Upper lobe of right lung (tissue), 1 donor: ENCODE data around the gene NECAB2. TPM values are rescaled to one million over a fixed set of nuclear protein-coding genes. Genes with fewer than 3 reads are reported as not detected.
A peak's percentile ranks its signal among the peaks of the same experiment; 100 is the strongest.

Experiments
- ATAC-seq: fragments of 200-7000 bp; cut with Tn5 transposase; one replicate; pipeline ENCODE4 v1.9.1; 2020; ENCODE audit warnings: mild to moderate bottlenecking, moderate library complexity
- DNase-seq: peaks from one replicate; pipeline ENCODE4 v3.0.0-alpha.2; 2020
- H3K27ac ChIP-seq: fragments of 200-600 bp; one replicate; pipeline ENCODE4 v1.8.0; 2022
- H3K27me3 ChIP-seq: fragments of 200-600 bp; one replicate; pipeline ENCODE4 v1.8.0; 2022; ENCODE audit warnings: mild to moderate bottlenecking
- H3K36me3 ChIP-seq: fragments of 200-600 bp; one replicate; pipeline ENCODE4 v1.8.0; 2022
- H3K4me1 ChIP-seq: fragments of 200-600 bp; one replicate; pipeline ENCODE4 v1.8.0; 2022
- H3K4me3 ChIP-seq: fragments of 200-600 bp; one replicate; pipeline ENCODE4 v1.8.0; 2022; ENCODE audit warnings: mild to moderate bottlenecking
- H3K9me3 ChIP-seq: fragments of 200-600 bp; one replicate; pipeline ENCODE4 v1.8.0; 2022
- intact Hi-C: fragments of 100-400 bp; cut with DNase I; formaldehyde crosslinking; loops from one replicate; pipeline ENCODE4 v1.11.0; 2022
- total RNA-seq: library from RNA; stranded (reverse); fragmentation: NEBNext Ultra II Directional; extraction: Animal tissue kit (Norgen Biotek cat#: 25700); gene quantifications from one replicate; pipeline ENCODE4 v1.2.1, GENCODE V29; 2021
- TF ChIP-seq, protein P1 (sequence below): fragments of 200-600 bp; IDR thresholded peaks from one replicate; pipeline ENCODE4 v1.8.0; 2022; ENCODE audit warnings: antibody characterized with exemption
- donor health status: DM: no; HTN: yes; CAD: no; lungs with severe emphysema.

Gene NECAB2
- total RNA-seq, 1 donor from 2014 or later = not detected

DNA sequence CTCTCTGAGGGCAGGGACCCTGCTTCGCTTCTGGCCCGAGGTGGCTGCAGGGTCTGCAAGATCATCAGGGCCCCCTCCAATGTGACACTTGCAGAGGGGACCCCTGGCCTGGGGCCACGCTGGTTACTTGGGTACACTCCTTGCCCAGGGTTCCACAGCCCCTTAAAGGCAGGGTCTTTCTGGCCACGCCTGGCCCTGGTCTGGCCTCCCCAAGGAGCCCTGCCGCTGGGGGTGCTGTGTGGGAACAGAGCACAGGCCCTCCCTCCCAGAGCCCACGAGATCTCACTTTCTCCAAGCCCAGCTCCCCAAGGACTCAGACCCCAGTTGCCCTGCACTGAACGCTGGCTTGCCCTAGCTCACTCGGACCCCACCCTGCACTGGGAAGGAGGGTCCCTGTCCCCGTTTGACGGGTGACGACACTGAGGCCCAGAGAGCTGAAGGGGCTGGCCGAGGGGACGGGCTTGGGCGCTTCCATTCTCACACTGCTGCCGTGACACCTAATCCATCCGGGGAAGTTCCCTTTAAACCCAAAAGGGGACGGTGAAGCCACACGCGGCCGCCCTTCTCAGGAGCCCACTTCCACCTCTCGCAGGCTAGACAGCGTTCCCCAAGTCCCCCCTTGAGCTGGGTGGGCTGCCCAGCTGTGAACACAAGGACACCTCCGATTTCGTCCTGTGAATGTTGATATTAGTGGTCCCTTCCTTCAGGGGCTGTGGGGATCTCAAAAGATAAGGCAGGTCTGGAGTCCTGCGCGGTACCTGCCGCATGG lies 41.9 kb upstream of the NECAB2 start:
- H3K4me1 ChIP-seq = no peaks in the 10 kb centered on the region
- no peak overlapping the region for H3K27ac ChIP-seq
- H3K27me3 ChIP-seq = no peaks in the 10 kb centered on the region
- no peaks in the 10 kb centered on the region for H3K9me3 ChIP-seq
- intact Hi-C loops = no loop called here
- no peaks in the 10 kb centered on the region for H3K36me3 ChIP-seq
- TF ChIP-seq, protein P1, sequence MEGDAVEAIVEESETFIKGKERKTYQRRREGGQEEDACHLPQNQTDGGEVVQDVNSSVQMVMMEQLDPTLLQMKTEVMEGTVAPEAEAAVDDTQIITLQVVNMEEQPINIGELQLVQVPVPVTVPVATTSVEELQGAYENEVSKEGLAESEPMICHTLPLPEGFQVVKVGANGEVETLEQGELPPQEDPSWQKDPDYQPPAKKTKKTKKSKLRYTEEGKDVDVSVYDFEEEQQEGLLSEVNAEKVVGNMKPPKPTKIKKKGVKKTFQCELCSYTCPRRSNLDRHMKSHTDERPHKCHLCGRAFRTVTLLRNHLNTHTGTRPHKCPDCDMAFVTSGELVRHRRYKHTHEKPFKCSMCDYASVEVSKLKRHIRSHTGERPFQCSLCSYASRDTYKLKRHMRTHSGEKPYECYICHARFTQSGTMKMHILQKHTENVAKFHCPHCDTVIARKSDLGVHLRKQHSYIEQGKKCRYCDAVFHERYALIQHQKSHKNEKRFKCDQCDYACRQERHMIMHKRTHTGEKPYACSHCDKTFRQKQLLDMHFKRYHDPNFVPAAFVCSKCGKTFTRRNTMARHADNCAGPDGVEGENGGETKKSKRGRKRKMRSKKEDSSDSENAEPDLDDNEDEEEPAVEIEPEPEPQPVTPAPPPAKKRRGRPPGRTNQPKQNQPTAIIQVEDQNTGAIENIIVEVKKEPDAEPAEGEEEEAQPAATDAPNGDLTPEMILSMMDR = no peak
- no peak overlapping the region for H3K4me3 ChIP-seq
- DNase-seq (peak; percentile 63), ATAC-seq (no peak)

DNA sequence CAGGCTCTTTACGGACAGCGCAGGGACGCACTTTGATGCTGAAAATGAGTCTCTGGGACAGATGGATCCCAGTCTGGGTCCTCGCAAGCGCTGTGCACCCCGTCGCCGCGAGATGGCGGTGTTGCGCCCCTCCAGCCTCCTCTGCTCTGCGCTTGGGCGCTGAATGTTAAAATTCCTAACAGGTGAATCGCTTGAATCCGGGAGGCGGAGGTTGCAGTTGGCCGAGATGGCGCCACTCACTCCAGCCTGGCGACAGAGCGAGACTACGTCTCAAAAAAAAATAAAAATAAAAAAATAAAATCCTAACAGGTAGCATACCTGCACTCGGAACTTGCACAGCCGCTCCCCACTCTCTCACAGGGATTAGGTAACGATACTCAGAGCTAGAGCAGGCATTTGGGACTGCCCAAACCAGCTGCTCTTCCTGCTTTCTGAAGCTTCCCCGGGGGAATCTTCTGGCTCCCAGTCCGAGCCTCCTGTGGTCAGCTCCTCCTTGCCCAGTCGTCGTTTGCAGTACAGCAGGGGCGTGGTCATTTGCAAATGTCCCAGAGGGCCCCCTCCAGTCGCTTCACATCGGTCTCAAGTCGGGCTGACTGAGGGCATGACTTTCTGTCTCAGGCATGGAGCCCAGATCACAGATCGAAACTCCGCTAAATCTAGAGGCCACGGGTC lies 41.2 kb upstream of the NECAB2 start:
- Histone ChIP-seq H3K4me3 (no peak overlapping the region), H3K27ac (peak overlapping the region; percentile 73)
- peak; percentile 91 for ATAC-seq

DNA sequence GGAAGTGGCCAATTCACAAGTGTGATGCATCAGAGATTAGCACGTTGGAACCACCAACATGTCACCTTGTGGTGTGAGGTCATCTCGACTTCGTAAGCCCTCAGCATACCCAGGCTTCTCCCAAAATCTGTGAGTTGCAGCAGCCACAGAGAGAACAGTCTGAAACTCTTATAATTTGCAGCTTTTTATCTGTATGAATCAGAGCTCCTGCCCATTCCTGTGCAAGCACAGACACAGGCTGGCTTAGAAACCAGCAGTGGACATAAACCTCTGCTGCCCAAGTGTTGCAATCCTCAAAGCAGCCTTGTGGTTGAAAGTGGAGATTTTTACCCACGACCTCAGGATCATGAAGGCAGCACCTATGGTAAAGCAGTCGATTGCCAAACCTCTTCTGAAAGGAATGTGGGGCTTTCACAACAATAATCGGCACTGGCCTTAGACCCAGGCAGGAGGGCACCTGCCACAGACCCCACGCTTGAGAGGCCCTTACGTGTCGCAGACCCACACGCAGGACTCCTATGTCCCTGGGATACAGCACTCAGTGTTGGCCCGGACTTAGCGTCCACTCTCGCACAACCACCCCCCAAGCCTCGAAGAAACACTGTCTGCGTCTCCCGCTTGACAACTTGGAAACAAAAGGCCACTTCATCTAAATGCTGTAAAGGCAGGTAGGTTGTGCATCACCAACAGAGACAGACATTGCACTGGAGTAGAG lies 39.5 kb upstream of the NECAB2 start:
- TF ChIP-seq, protein P1 = no peak
- no peak overlapping the region for H3K27ac ChIP-seq
- DNase-seq (no peak), ATAC-seq (no peak)
- H3K27me3 ChIP-seq = no peaks in the 10 kb centered on the region
- no peaks in the 10 kb centered on the region for H3K4me1 ChIP-seq
- no peak overlapping the region for H3K4me3 ChIP-seq
- H3K9me3 ChIP-seq = no peaks in the 10 kb centered on the region
- intact Hi-C loops = no loop called here
- no peaks in the 10 kb centered on the region for H3K36me3 ChIP-seq

More for the DNA sequence above, 41.2 kb upstream of the NECAB2 start:
- intact Hi-C loops = no loop called here
- peak; percentile 91 for DNase-seq
- no peaks in the 10 kb centered on the region for H3K36me3 ChIP-seq
- no peaks in the 10 kb centered on the region for H3K27me3 ChIP-seq
- H3K4me1 ChIP-seq = no peaks in the 10 kb centered on the region
- H3K9me3 ChIP-seq = no peaks in the 10 kb centered on the region
- TF ChIP-seq, protein P1 = peak; percentile 94

DNA sequence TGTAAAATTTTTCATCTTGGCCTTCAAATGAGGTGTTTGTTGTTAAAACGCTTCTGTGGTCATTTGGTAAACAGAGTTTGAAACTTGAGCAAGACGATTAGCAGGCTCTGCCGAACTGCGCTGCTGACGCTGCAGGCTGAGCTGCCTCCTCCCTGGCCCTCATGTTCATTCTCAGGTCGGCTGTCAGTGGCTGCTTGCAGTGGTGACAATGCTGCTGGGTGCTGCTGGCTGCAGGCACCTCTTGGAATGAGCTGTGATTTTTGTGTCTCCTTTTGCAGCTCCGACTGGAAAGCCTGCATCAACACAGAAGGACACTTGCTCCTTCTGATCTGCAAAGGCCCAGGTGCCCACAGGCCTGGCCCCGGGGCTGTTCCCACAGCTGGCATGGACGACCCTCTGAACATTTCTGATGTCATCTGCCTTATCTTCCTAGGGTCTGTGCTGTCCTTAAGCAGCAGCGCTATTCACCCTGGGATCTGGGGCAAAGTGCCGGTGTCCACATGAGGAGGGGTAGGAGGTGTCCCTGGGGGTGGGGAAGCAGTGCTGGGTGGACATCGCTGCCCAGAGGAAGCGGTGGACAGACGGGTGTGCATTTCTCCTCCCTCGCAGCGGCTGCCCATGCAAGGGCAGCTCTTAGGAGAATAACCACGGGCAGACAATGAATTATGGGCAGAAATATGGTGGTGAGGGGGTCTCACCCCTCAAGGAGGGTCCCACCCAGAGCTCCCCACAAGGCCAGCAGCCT lies 38.1 kb upstream of the NECAB2 start:
- no peaks in the 10 kb centered on the region for H3K27me3 ChIP-seq
- TF ChIP-seq, protein P1 = no peak
- H3K4me1 ChIP-seq = no peaks in the 10 kb centered on the region
- no peaks in the 10 kb centered on the region for H3K36me3 ChIP-seq
- DNase-seq = no peak
- H3K9me3 ChIP-seq = no peaks in the 10 kb centered on the region
- ATAC-seq = no peak
- intact Hi-C loops = no loop called here
- H3K27ac ChIP-seq = no peak overlapping the region
- no peak overlapping the region for H3K4me3 ChIP-seq

DNA sequence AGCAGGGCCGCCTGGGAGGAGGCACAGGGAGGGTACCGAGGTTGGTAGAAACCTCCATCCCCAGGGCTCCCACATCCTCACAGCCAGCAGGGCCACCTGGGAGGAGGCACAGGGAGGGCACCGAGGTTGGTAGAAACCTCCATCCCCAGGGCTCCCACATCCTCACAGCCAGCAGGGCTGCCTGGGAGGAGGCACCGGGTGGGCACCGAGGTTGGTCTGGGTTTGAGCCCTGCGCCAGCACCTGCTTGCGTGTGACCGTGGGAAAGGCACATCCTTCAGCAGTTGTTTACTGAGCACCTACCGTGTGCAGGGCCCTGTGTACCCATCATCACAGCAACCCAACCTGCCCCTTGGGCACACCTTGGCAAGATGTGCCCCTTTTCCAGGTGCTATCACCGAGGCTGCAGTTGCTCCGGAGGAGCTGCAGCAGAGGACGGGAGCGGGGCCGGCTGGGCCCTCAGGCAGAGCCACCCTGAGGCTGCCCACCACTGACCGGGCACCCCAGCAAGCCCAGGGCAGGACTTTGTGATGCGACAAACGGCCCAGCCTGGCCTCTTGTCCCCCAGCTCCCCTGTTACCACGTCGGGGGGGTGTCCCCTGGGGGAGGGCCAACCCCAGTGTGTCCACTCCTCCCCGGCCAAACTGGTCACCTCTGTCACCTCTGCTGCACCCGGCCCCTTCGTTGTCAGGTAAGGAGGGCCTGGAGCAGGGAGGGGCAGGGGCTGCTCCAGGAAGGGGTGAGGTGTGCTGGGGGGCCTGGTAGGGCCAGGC lies 37.1 kb upstream of the NECAB2 start:
- TF ChIP-seq, protein P1 = no peak
- H3K36me3 ChIP-seq = no peaks in the 10 kb centered on the region
- H3K4me1 ChIP-seq = no peaks in the 10 kb centered on the region
- intact Hi-C loops = no loop called here
- H3K27ac ChIP-seq = no peak overlapping the region
- DNase-seq (no peak), ATAC-seq (no peak)
- H3K9me3 ChIP-seq = no peaks in the 10 kb centered on the region
- H3K27me3 ChIP-seq = no peaks in the 10 kb centered on the region
- H3K4me3 ChIP-seq = no peak overlapping the region
